Omental fat pad (tissue), 4 donors: Measurements from ENCODE around the gene SHQ1. TPM values are rescaled to one million over a fixed set of nuclear protein-coding genes. Genes with fewer than 3 reads are reported as not detected.

Experiments
- ATAC-seq: fragments of 150-250 bp; one replicate; pipeline ENCODE4 v1.9.1; 2016; ENCODE audit warnings: mild to moderate bottlenecking, moderate library complexity; ENCODE audit not compliant: low FRiP score
- DNase-seq: peaks from one replicate; pipeline ENCODE4 v3.0.0-alpha.2; 2019; ENCODE audit warnings: low spot score
- total RNA-seq, 4 donors: library from RNA; depleted of rRNA; stranded (reverse); fragments of >200 nt; gene quantifications; one replicate each; pipeline ENCODE4 v1.1.0, GENCODE V29; 2016
- TF ChIP-seq, protein P1 (sequence below), 3 donors: fragments of 450-650 bp; IDR thresholded peaks; one replicate each; pipeline ENCODE4 v1.5.1; 2016 to 2017; ENCODE audit warnings: antibody characterized with exemption in 3 of 3, mild to moderate bottlenecking in 3 of 3, moderate library complexity in 2 of 3

The SHQ1 gene
- total RNA-seq, 4 donors from 2014 or later = 11.0 to 22.9 (median 16.7) TPM

DNA sequence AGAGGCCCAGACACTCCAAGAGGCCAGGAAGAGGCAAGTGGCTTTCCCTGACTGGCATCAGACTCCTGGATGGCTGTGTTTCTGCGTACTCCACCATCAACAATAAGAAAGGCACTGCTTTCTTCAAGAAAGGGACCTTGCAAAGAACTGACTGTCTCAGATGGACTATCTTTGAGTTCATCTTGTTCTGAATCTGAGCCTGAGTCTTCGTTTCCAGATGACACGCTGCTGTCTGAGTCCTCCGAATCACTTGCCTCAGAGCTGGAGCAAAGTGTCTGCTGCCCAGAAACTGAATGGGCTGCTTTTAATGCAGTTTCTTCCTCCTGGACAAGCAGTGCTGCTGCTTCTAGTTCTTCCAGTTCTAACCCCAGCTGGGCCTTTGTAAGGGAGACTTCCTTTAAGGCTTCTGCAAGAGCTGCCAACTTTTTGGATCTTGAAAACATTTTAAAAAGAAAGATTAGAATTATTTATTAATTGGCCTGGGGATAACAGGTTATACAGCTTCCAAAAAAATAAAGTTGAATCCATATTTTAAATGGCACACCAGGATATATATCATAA lies 97.8 kb downstream of the SHQ1 start:
- no peak for DNase-seq
- ATAC-seq = no peak
- TF ChIP-seq, protein P1, sequence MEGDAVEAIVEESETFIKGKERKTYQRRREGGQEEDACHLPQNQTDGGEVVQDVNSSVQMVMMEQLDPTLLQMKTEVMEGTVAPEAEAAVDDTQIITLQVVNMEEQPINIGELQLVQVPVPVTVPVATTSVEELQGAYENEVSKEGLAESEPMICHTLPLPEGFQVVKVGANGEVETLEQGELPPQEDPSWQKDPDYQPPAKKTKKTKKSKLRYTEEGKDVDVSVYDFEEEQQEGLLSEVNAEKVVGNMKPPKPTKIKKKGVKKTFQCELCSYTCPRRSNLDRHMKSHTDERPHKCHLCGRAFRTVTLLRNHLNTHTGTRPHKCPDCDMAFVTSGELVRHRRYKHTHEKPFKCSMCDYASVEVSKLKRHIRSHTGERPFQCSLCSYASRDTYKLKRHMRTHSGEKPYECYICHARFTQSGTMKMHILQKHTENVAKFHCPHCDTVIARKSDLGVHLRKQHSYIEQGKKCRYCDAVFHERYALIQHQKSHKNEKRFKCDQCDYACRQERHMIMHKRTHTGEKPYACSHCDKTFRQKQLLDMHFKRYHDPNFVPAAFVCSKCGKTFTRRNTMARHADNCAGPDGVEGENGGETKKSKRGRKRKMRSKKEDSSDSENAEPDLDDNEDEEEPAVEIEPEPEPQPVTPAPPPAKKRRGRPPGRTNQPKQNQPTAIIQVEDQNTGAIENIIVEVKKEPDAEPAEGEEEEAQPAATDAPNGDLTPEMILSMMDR (IDR thresholded peaks at IDR 0.05) = no peak

DNA sequence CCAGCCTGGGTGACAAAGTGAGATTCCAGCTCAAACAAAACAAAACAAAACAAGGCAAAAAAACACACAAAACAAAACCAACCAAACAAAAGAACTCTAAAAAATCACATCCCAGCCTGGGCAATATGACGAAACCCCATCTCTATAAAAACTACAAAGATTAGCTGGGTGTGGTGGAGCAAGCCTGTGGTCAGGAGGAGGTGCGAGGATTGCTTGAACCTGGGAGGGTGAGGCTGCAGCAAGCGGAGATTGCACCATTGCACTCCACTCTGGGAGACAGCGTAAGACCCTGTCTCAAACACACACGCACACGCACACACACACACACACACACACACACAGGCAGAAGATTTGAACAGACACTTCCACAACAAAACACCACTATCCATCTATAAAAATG lies 99.6 kb downstream of the SHQ1 start:
- DNase-seq = no peak
- TF ChIP-seq, protein P1 (IDR thresholded peaks at IDR 0.05) = no peak
- ATAC-seq = no peak

- DNase-seq = no peak
- TF ChIP-seq, protein P1 (IDR thresholded peaks at IDR 0.05) = no peak
- no peak for ATAC-seq
Observed at GRCh38 chr3:72746430-72747411, 101.5 kb downstream of the SHQ1 start.

DNA sequence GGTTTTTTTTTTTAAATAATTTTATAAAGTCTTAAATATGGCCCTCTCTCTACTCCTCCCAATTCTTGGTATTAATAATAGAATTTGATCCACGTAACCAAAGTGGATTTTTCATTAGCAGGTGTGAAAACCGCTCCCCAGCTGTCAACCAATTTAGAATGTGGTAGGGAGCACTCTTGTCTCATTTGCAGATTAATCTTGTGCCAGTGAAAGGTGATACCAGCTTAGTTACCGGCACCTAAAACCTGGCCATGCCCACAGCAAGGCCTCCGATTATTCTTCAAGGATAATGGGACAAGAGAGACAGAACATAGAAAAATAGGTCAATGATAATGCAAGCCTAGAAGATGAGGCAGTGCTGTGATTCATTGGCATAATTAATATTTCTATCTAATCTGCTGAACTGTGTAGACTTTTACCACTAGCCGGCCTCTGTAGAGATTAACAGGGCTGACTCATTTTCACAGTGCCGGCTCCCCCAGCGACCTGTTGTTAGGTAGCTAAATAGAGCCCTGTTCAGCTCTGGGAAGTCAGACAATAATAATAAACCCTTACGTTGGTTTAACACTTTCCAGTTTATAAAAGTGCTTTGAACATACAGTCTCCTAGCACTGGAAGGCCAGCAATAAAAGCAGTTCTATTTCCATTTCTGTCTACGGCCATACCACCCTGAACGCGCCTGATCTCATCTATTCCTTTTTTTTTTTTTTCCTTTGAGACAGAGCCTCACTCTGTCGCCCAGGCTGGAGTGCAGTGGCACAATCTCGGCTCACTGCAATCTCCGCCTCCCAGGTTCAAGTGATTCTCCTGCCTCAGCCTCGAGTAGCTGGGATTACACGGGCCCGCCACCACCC lies 102.9 kb downstream of the SHQ1 start:
- TF ChIP-seq, protein P1 (IDR thresholded peaks at IDR 0.05) = no peak
- ATAC-seq (peak; percentile 86), DNase-seq (no peak)

DNA sequence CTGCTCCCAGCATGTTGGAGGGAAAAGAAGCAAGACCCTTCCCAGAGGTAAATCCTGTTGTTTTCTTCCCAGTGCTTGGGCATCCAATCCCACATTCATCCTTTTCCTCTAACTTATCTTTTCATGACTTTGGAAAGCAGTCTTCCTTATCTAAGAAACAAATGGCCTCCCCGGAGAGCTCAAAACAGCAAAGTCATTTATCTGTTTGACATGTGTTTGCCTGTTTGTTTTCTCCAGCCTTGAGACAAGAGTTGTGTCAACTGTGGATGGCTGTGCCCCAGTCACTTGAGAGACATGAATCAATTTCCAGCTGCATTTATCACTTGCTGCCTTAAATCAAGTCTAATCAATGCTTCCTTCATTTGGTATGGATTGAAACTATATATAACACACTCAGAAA lies 103.9 kb downstream of the SHQ1 start:
- DNase-seq = no peak
- no peak for ATAC-seq
- TF ChIP-seq, protein P1 (IDR thresholded peaks at IDR 0.05) = no peak

DNA sequence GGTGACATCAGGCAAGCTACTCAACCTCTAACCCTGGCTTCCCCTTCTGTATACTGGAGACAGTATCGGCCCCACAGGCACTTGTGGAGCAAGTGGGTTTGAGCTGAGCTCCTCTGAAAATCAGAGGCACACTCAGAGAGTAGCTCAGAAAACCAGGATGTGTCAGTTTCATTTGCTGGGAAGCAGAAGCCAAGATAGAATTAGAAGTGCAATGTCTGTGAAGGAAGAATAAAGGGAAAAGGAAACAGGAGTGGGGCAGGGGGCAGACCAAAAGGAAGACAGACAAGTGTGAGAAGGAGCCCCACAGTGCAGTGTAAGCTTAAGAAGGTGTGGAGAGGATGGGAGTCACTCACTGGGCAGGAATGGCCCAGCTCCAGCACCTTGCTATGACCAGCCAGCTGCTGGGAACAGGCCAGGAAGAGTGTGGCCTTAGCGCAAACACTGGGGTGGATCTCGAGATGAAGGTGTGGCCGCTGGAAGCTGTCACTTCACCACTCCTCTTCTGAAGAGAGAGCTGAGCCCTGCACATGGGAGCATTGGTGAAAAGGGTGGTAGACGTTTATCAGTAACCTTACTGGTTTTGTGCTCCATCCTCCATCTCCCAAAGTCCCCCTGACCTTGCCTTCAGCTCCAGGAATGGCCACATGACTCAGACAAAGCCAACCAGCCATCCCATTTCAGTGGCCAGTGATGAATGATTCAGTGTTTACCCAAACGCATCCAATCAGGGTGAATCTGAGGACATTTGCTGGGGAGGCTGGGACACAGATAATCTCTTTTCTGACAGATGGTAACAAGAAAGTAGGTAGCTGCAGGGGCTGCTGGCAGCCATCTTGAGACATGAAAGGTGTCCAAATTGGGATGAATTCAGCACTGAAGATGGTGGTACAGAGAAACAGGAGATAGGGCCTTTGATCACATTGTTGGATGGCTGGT lies 108.4 kb downstream of the SHQ1 start:
- ATAC-seq = no peak
- TF ChIP-seq, protein P1 (IDR thresholded peaks at IDR 0.05) = no peak
- no peak for DNase-seq
